WTC11 (cell line): ENCODE results near the gene EID2. TPM values are rescaled to one million over a fixed set of nuclear protein-coding genes. Genes with fewer than 3 reads are reported as not detected.

Experiments
- ATAC-seq: fragments of 200-7000 bp; cut with Tn5 transposase; 2 replicates; pipeline ENCODE4 v1.10.0; 2021; ENCODE audit warnings: mild to moderate bottlenecking, moderate library complexity
- CTCF ChIA-PET: fragments of 300-600 bp; sonication (Branson Sonifier 250); formaldehyde crosslinking; loops from one replicate; lab custom pipeline; 2021; ENCODE audit warnings: antibody characterized with exemption; lab: Charles Lee
- POLR2A ChIA-PET: fragments of 350-600 bp; sonication (Branson Sonifier 250); formaldehyde crosslinking; loops from one replicate; lab custom pipeline; 2021; ENCODE audit warnings: antibody characterized with exemption; lab: Charles Lee
- DNase-seq: peaks from one replicate; pipeline ENCODE4 v3.0.0; 2021; ENCODE audit warnings: low spot score
- H3K27ac Mint-ChIP-seq: 2 replicates; pipeline ENCODE4 v1.8.0; 2021; ENCODE audit warnings: mixed read lengths
- H3K27me3 Mint-ChIP-seq: 2 replicates; pipeline ENCODE4 v1.8.0; 2021; ENCODE audit warnings: low read depth, mild to moderate bottlenecking, moderate library complexity, mixed read lengths
- H3K36me3 Mint-ChIP-seq: 2 replicates; pipeline ENCODE4 v1.8.0; 2021; ENCODE audit warnings: mixed read lengths
- H3K4me1 Mint-ChIP-seq: 2 replicates; pipeline ENCODE4 v1.8.0; 2022; ENCODE audit warnings: mixed read lengths
- H3K4me3 Mint-ChIP-seq: 2 replicates; pipeline ENCODE4 v1.8.0; 2021; ENCODE audit warnings: mild to moderate bottlenecking, moderate library complexity, mixed read lengths
- H3K9me3 Mint-ChIP-seq: 2 replicates; pipeline ENCODE4 v1.8.0; 2021; ENCODE audit warnings: mixed read lengths
- ATF2 ChIP-seq: sonication (generic); formaldehyde crosslinking; IDR thresholded peaks from 2 replicates; pipeline ENCODE4 v1.8.1; 2022; ENCODE audit warnings: low read depth, missing genetic modification reagents, borderline replicate concordance
- CREB1 ChIP-seq: sonication (generic); formaldehyde crosslinking; IDR thresholded peaks from 2 replicates; pipeline ENCODE4 v1.8.0; 2023; ENCODE audit warnings: mild to moderate bottlenecking, missing genetic modification reagents
- CREM ChIP-seq: sonication (generic); formaldehyde crosslinking; IDR thresholded peaks from 2 replicates; pipeline ENCODE4 v1.8.1; 2022; ENCODE audit warnings: mild to moderate bottlenecking, missing genetic modification reagents, moderate library complexity
- EMX1 ChIP-seq: fragments of 250-450 bp; sonication (Bioruptor Pico); IDR thresholded peaks from 2 replicates; pipeline ENCODE4 v1.8.0; 2021; ENCODE audit warnings: mild to moderate bottlenecking
- ERG ChIP-seq: fragments of 250-450 bp; sonication (Bioruptor Pico); IDR thresholded peaks from 2 replicates; pipeline ENCODE4 v1.8.0; 2021; ENCODE audit warnings: mild to moderate bottlenecking
- ETV6 ChIP-seq: sonication (generic); formaldehyde crosslinking; IDR thresholded peaks from 2 replicates; pipeline ENCODE4 v1.8.1; 2022; ENCODE audit warnings: mild to moderate bottlenecking, missing genetic modification reagents
- FOXJ3 ChIP-seq: sonication (generic); formaldehyde crosslinking; IDR thresholded peaks from 2 replicates; pipeline ENCODE4 v1.9.0; 2021; ENCODE audit warnings: missing genetic modification reagents, mild to moderate bottlenecking, borderline replicate concordance
- GTF2I ChIP-seq: fragments of 250-450 bp; sonication (Bioruptor Pico); conservative IDR thresholded peaks from 2 replicates; pipeline ENCODE4 v1.4.0; 2021; ENCODE audit warnings: mild to moderate bottlenecking
- IRF2 ChIP-seq: sonication (generic); formaldehyde crosslinking; IDR thresholded peaks from 2 replicates; pipeline ENCODE4 v1.8.0; 2022; ENCODE audit warnings: low read depth, missing genetic modification reagents, borderline replicate concordance
- MLX ChIP-seq: sonication (generic); formaldehyde crosslinking; IDR thresholded peaks from 2 replicates; pipeline ENCODE4 v1.8.1; 2023; ENCODE audit warnings: mild to moderate bottlenecking, missing genetic modification reagents, moderate library complexity
- MYBL2 ChIP-seq: sonication (generic); formaldehyde crosslinking; IDR thresholded peaks from 2 replicates; pipeline ENCODE4 v1.8.1; 2023; ENCODE audit warnings: mild to moderate bottlenecking, moderate library complexity, missing genetic modification reagents
- NFE2L1 ChIP-seq: sonication (generic); formaldehyde crosslinking; IDR thresholded peaks from 2 replicates; pipeline ENCODE4 v1.8.1; 2023; ENCODE audit warnings: missing genetic modification reagents
- NFYB ChIP-seq: sonication (generic); formaldehyde crosslinking; conservative IDR thresholded peaks from 2 replicates; pipeline ENCODE4 v1.8.0; 2022; ENCODE audit warnings: low read depth, missing genetic modification reagents
- NR2C2 ChIP-seq: sonication (generic); formaldehyde crosslinking; IDR thresholded peaks from 2 replicates; pipeline ENCODE4 v1.8.0; 2022; ENCODE audit warnings: mild to moderate bottlenecking, missing genetic modification reagents
- PREB ChIP-seq: sonication (generic); formaldehyde crosslinking; IDR thresholded peaks from 2 replicates; pipeline ENCODE4 v1.8.1; 2022; ENCODE audit warnings: mild to moderate bottlenecking, missing genetic modification reagents, moderate library complexity, borderline replicate concordance
- SOX15 ChIP-seq: fragments of 250-450 bp; sonication (Bioruptor Pico); IDR thresholded peaks from 2 replicates; pipeline ENCODE4 v1.9.0; 2021; ENCODE audit warnings: mild to moderate bottlenecking
- TCF7 ChIP-seq: sonication (generic); formaldehyde crosslinking; IDR thresholded peaks from 2 replicates; pipeline ENCODE4 v1.8.0; 2022; ENCODE audit warnings: mild to moderate bottlenecking, low read depth, missing genetic modification reagents, moderate library complexity
- ZMAT4 ChIP-seq: fragments of 250-450 bp; sonication (Bioruptor Pico); IDR thresholded peaks from 2 replicates; pipeline ENCODE4 v1.9.0; 2021; ENCODE audit warnings: mild to moderate bottlenecking
- ZNF232 ChIP-seq: sonication (generic); formaldehyde crosslinking; IDR thresholded peaks from 2 replicates; pipeline ENCODE4 v1.8.0; 2022; ENCODE audit warnings: mild to moderate bottlenecking, missing genetic modification reagents
- ZNF396 ChIP-seq: fragments of 250-450 bp; sonication (Bioruptor Pico); IDR thresholded peaks from 2 replicates; pipeline ENCODE4 v1.8.0; 2021; ENCODE audit warnings: mild to moderate bottlenecking, moderate library complexity, borderline replicate concordance
- total RNA-seq: library from RNA; stranded (reverse); gene quantifications from 3 replicates; pipeline ENCODE4 v1.2.3, GENCODE V29; 2021
- TF ChIP-seq, protein P1 (sequence below): fragments of 250-450 bp; sonication (Bioruptor Pico); IDR thresholded peaks from 2 replicates; pipeline ENCODE4 v1.9.0; 2021; ENCODE audit warnings: moderate library complexity, mild to moderate bottlenecking, inconsistent platforms, borderline replicate concordance
- TF ChIP-seq, protein P2 (sequence below): fragments of 200-600 bp; IDR thresholded peaks from 2 replicates; pipeline ENCODE4 v1.8.0; 2022; ENCODE audit warnings: antibody characterized with exemption
- TF ChIP-seq, protein P3 (sequence below): fragments of 250-450 bp; sonication (Bioruptor Pico); conservative IDR thresholded peaks from 2 replicates; pipeline ENCODE4 v1.9.0; 2021; ENCODE audit warnings: mild to moderate bottlenecking
- TF ChIP-seq, protein P4 (sequence below): sonication (generic); formaldehyde crosslinking; IDR thresholded peaks from 2 replicates; pipeline ENCODE4 v1.8.0; 2022; ENCODE audit warnings: mild to moderate bottlenecking, missing genetic modification reagents

EID2 gene
- total RNA-seq, 1 experiment from 2014 or later, result 21.5 TPM

DNA sequence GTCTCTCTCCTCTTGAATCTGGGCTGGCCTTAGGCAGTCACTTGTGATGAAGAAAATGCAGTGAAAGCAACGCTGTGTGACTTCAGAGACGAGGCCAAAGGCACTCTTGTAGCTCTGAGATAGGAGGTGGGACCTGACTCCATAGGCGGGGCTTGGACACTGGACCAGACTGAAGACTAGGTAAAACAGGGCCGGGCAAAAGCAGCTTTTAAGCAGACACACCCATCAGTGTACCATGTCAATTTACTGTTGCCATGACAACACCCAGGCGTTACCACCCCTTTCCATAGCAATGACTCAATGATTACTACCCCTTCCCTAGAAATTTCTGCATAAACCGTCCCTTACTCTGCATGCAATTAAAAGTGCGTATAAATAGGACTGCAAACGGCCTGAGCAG is 6.6 kb upstream of the EID2 start:
- no peak for TF ChIP-seq ATF2 (CRISPR knock-in tag)
- no peak for TF ChIP-seq NR2C2
- TF ChIP-seq CREM (CRISPR knock-in tag), result no peak
- no peak for TF ChIP-seq CREB1 (CRISPR knock-in tag)
- no peak for TF ChIP-seq MYBL2
- TF ChIP-seq, protein P1, sequence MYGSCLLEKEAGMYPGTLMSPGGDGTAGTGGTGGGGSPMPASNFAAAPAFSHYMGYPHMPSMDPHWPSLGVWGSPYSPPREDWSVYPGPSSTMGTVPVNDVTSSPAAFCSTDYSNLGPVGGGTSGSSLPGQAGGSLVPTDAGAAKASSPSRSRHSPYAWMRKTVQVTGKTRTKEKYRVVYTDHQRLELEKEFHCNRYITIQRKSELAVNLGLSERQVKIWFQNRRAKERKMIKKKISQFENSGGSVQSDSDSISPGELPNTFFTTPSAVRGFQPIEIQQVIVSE (CRISPR knock-in tag), result no peak
- TF ChIP-seq PREB (CRISPR knock-in tag), result no peak
- no peak for TF ChIP-seq SOX15
- TF ChIP-seq ZNF396 (CRISPR knock-in tag), result no peak
- no peak for TF ChIP-seq GTF2I (CRISPR knock-in tag)
- no peak for TF ChIP-seq NFYB (CRISPR knock-in tag)
- TF ChIP-seq, protein P2, sequence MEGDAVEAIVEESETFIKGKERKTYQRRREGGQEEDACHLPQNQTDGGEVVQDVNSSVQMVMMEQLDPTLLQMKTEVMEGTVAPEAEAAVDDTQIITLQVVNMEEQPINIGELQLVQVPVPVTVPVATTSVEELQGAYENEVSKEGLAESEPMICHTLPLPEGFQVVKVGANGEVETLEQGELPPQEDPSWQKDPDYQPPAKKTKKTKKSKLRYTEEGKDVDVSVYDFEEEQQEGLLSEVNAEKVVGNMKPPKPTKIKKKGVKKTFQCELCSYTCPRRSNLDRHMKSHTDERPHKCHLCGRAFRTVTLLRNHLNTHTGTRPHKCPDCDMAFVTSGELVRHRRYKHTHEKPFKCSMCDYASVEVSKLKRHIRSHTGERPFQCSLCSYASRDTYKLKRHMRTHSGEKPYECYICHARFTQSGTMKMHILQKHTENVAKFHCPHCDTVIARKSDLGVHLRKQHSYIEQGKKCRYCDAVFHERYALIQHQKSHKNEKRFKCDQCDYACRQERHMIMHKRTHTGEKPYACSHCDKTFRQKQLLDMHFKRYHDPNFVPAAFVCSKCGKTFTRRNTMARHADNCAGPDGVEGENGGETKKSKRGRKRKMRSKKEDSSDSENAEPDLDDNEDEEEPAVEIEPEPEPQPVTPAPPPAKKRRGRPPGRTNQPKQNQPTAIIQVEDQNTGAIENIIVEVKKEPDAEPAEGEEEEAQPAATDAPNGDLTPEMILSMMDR, result no peak
- TF ChIP-seq, protein P3, sequence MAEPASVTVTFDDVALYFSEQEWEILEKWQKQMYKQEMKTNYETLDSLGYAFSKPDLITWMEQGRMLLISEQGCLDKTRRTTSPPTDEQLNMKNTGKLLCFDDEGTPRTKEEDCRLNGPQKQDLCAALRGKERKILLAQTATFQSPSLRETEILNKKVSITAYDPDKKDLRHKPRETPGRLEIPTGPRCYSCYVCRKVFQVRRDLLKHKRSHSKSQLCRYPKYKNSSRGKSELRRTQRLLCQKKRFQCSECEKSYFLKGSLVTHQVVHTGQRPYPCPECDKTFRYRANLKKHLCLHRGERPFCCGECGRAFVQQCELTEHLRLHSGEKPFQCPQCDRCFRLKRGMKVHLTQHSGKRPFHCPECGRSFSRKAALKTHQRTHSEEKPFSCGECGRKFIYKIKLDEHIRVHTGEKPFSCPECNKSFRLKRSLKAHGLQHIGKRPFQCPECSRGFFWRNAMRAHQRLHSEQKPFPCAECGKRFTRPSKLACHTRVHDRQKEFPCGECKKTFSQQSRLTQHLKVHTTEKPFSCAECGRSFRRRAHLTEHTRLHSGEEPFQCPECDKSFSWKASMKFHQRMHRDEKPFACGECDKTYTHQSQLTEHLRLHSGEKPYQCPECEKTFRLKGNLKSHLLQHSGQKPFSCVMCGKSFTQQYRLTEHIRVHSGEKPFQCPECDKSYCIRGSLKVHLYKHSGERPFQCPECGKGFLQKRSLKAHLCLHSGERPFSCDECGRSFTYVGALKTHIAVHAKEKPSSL (CRISPR knock-in tag), result no peak
- no peak for TF ChIP-seq ETV6
- TF ChIP-seq NFE2L1 (CRISPR knock-in tag), result no peak
- no peak for TF ChIP-seq MLX (CRISPR knock-in tag)
- no peak for TF ChIP-seq IRF2 (CRISPR knock-in tag)
- ATAC-seq, result peak; percentile 44; the same call in 1 of the 2 replicates
- DNase-seq, result no peak
- CTCF ChIA-PET, result interaction anchor here (1.0 to 1.6 kb wide), 3 partner anchors 72 to 127 kb away, joined by 4 to 6 read pairs (median 4); no protein-coding TSS in a partner anchor
- H3K36me3 Mint-ChIP-seq, result no peaks in the 10 kb centered on the region
- no peak overlapping the region for H3K4me3 Mint-ChIP-seq
- no peaks in the 10 kb centered on the region for H3K9me3 Mint-ChIP-seq
- H3K4me1 Mint-ChIP-seq, result peaks cover 10% of the 10 kb centered on the region
- POLR2A ChIA-PET, result no interaction called here
- H3K27me3 Mint-ChIP-seq, result peaks cover 3% of the 10 kb centered on the region; the same call in 1 of the 2 replicates
- H3K27ac Mint-ChIP-seq, result no peak overlapping the region

GRCh38 chr19:39544911-39545310 is 5.0 kb upstream of the EID2 start:
- no peaks in the 10 kb centered on the region for H3K9me3 Mint-ChIP-seq
- TF ChIP-seq EMX1 (CRISPR knock-in tag) (no peak), ZMAT4 (CRISPR knock-in tag) (no peak), ZNF232 (CRISPR knock-in tag) (no peak), ERG (no peak), TCF7 (CRISPR knock-in tag) (no peak), FOXJ3 (CRISPR knock-in tag) (no peak)
- TF ChIP-seq, protein P4, sequence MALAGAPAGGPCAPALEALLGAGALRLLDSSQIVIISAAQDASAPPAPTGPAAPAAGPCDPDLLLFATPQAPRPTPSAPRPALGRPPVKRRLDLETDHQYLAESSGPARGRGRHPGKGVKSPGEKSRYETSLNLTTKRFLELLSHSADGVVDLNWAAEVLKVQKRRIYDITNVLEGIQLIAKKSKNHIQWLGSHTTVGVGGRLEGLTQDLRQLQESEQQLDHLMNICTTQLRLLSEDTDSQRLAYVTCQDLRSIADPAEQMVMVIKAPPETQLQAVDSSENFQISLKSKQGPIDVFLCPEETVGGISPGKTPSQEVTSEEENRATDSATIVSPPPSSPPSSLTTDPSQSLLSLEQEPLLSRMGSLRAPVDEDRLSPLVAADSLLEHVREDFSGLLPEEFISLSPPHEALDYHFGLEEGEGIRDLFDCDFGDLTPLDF (CRISPR knock-in tag), result no peak

More at GRCh38 chr19:39544911-39545310, 5.0 kb upstream of the EID2 start:
- Mint-ChIP-seq H3K4me3 (no peak overlapping the region), H3K36me3 (no peaks in the 10 kb centered on the region), H3K27ac (no peak overlapping the region), H3K27me3 (peaks cover 5% of the 10 kb centered on the region; the same call in 1 of the 2 replicates), H3K4me1 (peaks cover 19% of the 10 kb centered on the region)
- ChIA-PET CTCF (interaction anchor here (0.6 to 1.5 kb wide), 3 partner anchors 42 to 205 kb away, joined by 3 read pairs; no protein-coding TSS in a partner anchor), POLR2A (no interaction called here)
- no peak for ATAC-seq
- no peak for DNase-seq
